Ascending aorta (tissue), 2 donors: ENCODE data around the gene ALOX15B. TPM values are rescaled to one million over a fixed set of nuclear protein-coding genes. Genes with fewer than 3 reads are reported as not detected.
A peak's percentile ranks its signal among the peaks of the same experiment; 100 is the strongest.

Experiments used
- DNase-seq, 2 donors: peaks; one replicate each; pipeline ENCODE4 v3.0.0-alpha.2; 2019; ENCODE audit warnings: low spot score in 2 of 2
- H3K27ac ChIP-seq, 2 donors: fragments of 200-600 bp; sonication (generic); one replicate each; pipeline ENCODE4 v1.5.1; 2016 to 2017; ENCODE audit warnings: mild to moderate bottlenecking in 1 of 2
- H3K27me3 ChIP-seq: fragments of 200-600 bp; sonication (generic); one replicate; pipeline ENCODE4 v1.5.1; 2017
- H3K36me3 ChIP-seq, 2 donors: fragments of 200-600 bp; sonication (generic); one replicate each; pipeline ENCODE4 v1.5.1; 2016
- H3K4me1 ChIP-seq, 2 donors: fragments of 200-600 bp; sonication (generic); one replicate each; pipeline ENCODE4 v1.5.1; 2016 to 2017; ENCODE audit warnings: mild to moderate bottlenecking in 1 of 2
- H3K4me3 ChIP-seq, 2 donors: fragments of 200-600 bp; sonication (generic); one replicate each; pipeline ENCODE4 v1.5.1; 2016 to 2017; ENCODE audit warnings: mild to moderate bottlenecking in 1 of 2
- H3K9me3 ChIP-seq, 2 donors: fragments of 200-600 bp; sonication (generic); one replicate each; pipeline ENCODE4 v1.5.1; 2016
- intact Hi-C: fragments of 100-400 bp; cut with DNase I; formaldehyde crosslinking; loops from one replicate; pipeline ENCODE4 v1.15.1; 2023
- total RNA-seq: library from RNA; depleted of rRNA; stranded (reverse); fragments of >200 nt; gene quantifications from one replicate; pipeline ENCODE4 v1.1.0, GENCODE V29; 2016
- TF ChIP-seq, protein P1 (sequence below), 3 experiments: fragments of 200-600 bp in 2 of 3; fragments of 450-650 bp in 1 of 3; sonication (generic) in 2 of 3; IDR thresholded peaks; one replicate each; pipeline ENCODE4 v1.5.1; 2016 to 2019; ENCODE audit warnings: antibody characterized with exemption in 3 of 3, mild to moderate bottlenecking in 1 of 3, moderate library complexity in 1 of 3

The ALOX15B gene
- total RNA-seq, 1 donor from 2014 or later, result 2.3 TPM

DNA sequence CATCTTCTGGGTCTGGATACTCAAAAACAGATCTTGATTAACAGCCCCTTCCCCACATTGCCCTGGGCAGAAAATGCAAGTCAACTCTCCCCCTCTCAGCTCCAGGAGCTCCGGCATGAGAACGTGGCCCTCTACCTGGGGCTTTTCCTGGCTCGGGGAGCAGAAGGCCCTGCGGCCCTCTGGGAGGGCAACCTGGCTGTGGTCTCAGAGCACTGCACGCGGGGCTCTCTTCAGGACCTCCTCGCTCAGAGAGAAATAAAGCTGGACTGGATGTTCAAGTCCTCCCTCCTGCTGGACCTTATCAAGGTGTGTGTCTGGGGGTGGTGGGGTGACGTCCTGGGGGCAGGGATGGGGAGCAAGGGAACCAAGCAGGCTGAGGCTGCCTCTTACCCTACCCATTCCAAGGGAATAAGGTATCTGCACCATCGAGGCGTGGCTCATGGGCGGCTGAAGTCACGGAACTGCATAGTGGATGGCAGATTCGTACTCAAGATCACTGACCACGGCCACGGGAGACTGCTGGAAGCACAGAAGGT lies 26.7 kb upstream of the ALOX15B start:
- Histone ChIP-seq H3K36me3 (no peaks in the 10 kb centered on the region), H3K9me3 (no peaks in the 10 kb centered on the region), H3K4me1 (peaks cover 5 to 7% of the 10 kb centered on the region in 2 donors), H3K27ac (no peak overlapping the region), H3K27me3 (peaks cover 11% of the 10 kb centered on the region), H3K4me3 (no peak overlapping the region)
- TF ChIP-seq, protein P1, sequence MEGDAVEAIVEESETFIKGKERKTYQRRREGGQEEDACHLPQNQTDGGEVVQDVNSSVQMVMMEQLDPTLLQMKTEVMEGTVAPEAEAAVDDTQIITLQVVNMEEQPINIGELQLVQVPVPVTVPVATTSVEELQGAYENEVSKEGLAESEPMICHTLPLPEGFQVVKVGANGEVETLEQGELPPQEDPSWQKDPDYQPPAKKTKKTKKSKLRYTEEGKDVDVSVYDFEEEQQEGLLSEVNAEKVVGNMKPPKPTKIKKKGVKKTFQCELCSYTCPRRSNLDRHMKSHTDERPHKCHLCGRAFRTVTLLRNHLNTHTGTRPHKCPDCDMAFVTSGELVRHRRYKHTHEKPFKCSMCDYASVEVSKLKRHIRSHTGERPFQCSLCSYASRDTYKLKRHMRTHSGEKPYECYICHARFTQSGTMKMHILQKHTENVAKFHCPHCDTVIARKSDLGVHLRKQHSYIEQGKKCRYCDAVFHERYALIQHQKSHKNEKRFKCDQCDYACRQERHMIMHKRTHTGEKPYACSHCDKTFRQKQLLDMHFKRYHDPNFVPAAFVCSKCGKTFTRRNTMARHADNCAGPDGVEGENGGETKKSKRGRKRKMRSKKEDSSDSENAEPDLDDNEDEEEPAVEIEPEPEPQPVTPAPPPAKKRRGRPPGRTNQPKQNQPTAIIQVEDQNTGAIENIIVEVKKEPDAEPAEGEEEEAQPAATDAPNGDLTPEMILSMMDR (IDR thresholded peaks at IDR 0.05), result no peak
- peak in 1 of 2 donors; percentile 45 for DNase-seq
- intact Hi-C loops, result no loop called here

DNA sequence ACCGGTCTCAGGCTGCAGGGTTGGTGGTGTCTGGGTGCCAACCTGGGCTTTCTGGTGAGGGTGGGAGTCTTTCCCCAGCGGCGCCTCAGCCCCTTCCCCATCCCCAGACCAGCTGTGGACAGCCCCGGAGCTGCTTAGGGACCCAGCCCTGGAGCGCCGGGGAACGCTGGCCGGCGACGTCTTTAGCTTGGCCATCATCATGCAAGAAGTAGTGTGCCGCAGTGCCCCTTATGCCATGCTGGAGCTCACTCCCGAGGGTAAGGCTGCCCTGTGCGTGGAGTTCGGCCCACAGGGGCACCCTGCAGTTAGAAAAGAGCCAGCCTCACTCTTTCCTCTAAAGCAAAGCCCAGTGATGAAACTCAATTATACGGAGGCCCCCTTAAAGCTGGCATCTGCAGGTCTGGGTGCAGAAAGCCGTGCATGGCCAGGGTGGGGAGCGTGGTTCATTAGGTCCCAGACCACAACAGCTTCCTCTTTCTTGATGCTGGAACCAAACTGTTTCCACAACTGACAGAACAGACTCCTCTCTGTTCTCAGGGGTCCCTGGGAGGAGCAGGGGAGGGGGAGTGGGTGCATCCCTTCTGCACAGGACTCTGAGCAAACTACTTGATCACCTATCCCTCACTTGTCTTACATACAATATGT lies 25.7 kb upstream of the ALOX15B start:
- no peaks in the 10 kb centered on the region for H3K9me3 ChIP-seq
- H3K36me3 ChIP-seq, result no peaks in the 10 kb centered on the region
- intact Hi-C loops, result no loop called here
- H3K27me3 ChIP-seq, result peaks cover 11% of the 10 kb centered on the region
- H3K4me3 ChIP-seq, result no peak overlapping the region
- DNase-seq, result peak in 1 of 2 donors; percentile 33
- H3K4me1 ChIP-seq, result peaks cover 5 to 7% of the 10 kb centered on the region in 2 donors
- H3K27ac ChIP-seq, result no peak overlapping the region
- TF ChIP-seq, protein P1 (IDR thresholded peaks at IDR 0.05), result no peak

DNA sequence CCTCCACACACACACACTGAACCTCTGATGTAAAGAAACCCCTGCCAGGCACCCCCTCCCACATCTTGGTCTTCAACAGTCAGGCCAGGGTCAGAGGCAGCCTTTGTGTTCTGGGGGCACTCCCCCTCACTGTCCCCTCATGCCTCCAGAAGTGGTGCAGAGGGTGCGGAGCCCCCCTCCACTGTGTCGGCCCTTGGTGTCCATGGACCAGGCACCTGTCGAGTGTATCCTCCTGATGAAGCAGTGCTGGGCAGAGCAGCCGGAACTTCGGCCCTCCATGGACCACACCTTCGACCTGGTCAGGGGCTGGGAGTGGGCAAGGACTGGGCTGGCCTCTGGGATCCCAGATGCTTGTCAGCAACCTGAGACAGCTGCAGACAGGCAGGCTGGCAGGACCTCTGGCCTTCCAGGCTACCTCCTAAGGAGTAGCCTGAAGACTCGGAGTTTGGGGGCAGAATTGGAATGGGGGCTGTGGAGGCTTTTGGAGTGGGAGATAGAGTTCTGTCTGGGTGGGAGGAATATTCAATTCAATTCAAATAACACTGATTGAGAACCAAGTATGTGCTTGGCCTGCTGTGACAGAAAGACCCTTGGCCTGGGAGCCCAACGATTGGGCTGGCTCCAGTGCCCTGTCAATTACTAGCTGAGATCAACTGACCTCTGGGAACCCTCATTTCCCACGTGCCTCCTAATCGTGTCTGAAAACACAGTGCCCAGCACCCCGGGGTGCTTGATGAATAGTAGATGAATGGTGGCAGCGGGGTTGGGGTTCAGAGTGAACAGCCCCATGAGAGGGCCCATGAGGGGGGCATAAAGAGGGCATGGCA lies 24.9 kb upstream of the ALOX15B start:
- TF ChIP-seq, protein P1 (IDR thresholded peaks at IDR 0.05), result no peak
- Histone ChIP-seq H3K4me3 (no peak overlapping the region), H3K4me1 (peaks cover 5 to 7% of the 10 kb centered on the region in 2 donors), H3K27me3 (peaks cover 11% of the 10 kb centered on the region), H3K27ac (no peak overlapping the region), H3K9me3 (no peaks in the 10 kb centered on the region), H3K36me3 (no peaks in the 10 kb centered on the region)
- intact Hi-C loops, result no loop called here
- DNase-seq, result peak in 1 of 2 donors; percentile 58

DNA sequence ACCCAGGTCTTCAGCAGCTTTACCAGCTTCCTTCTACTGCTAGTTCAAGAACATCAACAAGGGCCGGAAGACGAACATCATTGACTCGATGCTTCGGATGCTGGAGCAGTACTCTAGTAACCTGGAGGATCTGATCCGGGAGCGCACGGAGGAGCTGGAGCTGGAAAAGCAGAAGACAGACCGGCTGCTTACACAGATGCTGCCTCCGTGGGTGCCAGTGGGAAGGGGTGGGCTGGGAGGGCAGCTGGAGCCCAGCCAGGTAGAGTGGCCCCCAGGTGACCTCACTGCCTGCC lies 24.4 kb upstream of the ALOX15B start:
- DNase-seq, result no peak
- H3K4me1 ChIP-seq, result peaks cover 5 to 7% of the 10 kb centered on the region in 2 donors
- H3K27me3 ChIP-seq, result peaks cover 11% of the 10 kb centered on the region
- H3K27ac ChIP-seq, result no peak overlapping the region
- TF ChIP-seq, protein P1 (IDR thresholded peaks at IDR 0.05), result no peak
- no peak overlapping the region for H3K4me3 ChIP-seq
- no peaks in the 10 kb centered on the region for H3K9me3 ChIP-seq
- intact Hi-C loops, result no loop called here
- H3K36me3 ChIP-seq, result no peaks in the 10 kb centered on the region

DNA sequence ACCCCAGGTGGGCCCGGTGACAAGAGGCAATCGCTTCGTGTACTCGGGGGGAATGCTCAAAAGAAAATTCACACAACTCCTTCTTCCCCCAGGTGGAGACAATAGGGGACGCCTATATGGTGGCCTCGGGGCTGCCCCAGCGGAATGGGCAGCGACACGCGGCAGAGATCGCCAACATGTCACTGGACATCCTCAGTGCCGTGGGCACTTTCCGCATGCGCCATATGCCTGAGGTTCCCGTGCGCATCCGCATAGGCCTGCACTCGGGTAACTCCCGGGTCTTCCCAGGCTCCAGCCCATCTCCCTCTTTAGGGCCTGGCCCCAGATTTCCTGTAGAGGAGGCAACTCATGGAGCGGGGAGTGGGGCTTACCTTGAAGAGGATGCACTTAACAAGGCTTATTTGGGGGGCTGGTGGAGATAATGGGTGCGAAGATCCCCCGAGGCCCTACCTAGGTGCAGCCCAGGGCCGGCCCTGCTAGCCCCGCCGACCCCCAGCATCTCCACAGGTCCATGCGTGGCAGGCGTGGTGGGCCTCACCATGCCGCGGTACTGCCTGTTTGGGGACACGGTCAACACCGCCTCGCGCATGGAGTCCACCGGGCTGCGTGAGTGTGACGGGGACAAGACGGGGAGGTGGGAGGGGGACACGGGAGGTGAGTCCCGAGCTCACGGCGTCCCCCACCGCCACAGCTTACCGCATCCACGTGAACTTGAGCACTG lies 23.5 kb upstream of the ALOX15B start:
- peak in 1 of 2 donors; percentile 56 for DNase-seq
- peaks cover 11% of the 10 kb centered on the region for H3K27me3 ChIP-seq

More for the DNA sequence above, 23.5 kb upstream of the ALOX15B start:
- TF ChIP-seq, protein P1 (IDR thresholded peaks at IDR 0.05), result no peak
- Histone ChIP-seq H3K4me3 (peak overlapping the region in 1 of 2 donors; percentile 57), H3K9me3 (no peaks in the 10 kb centered on the region), H3K4me1 (peaks cover 5 to 7% of the 10 kb centered on the region in 2 donors), H3K27ac (no peak overlapping the region), H3K36me3 (no peaks in the 10 kb centered on the region)
- intact Hi-C loops, result no loop called here
